H9 (cell line): ENCODE measurements around the gene TLE5. TPM values are rescaled to one million over a fixed set of nuclear protein-coding genes. Genes with fewer than 3 reads are reported as not detected.

Experiments used
- DNase-seq: peaks from one replicate; pipeline ENCODE4 v3.0.0-alpha.2; 2017
- H2AFZ ChIP-seq: one replicate; pipeline ENCODE4 v1.6.1; 2013; ENCODE audit warnings: mild to moderate bottlenecking, low read length, control low read depth, moderate library complexity
- H2AK5ac ChIP-seq: 2 replicates; pipeline ENCODE4 v1.6.1; 2013; ENCODE audit warnings: low read length, control low read depth, mixed read lengths; ENCODE audit not compliant: insufficient read length
- H2BK120ac ChIP-seq: one replicate; pipeline ENCODE4 v1.6.1; 2013; ENCODE audit warnings: low read depth, mild to moderate bottlenecking, low read length, control low read depth, inconsistent platforms; ENCODE audit not compliant: poor library complexity, severe bottlenecking
- H2BK12ac ChIP-seq: 2 replicates; pipeline ENCODE4 v1.6.1; 2013; ENCODE audit warnings: low read length, control low read depth, mixed read lengths, low read depth; ENCODE audit not compliant: insufficient read length
- H2BK15ac ChIP-seq: 2 replicates; pipeline ENCODE4 v1.6.1; 2013; ENCODE audit warnings: low read depth, low read length, control low read depth
- H2BK20ac ChIP-seq: one replicate; pipeline ENCODE4 v1.6.1; 2013; ENCODE audit warnings: low read depth, mild to moderate bottlenecking, low read length, control low read depth, inconsistent platforms; ENCODE audit not compliant: poor library complexity, severe bottlenecking
- H2BK5ac ChIP-seq: 2 replicates; pipeline ENCODE4 v1.6.1; 2013; ENCODE audit warnings: low read length, control low read depth, mixed read lengths; ENCODE audit not compliant: insufficient read length
- H3K14ac ChIP-seq: 2 replicates; pipeline ENCODE4 v1.6.1; 2013; ENCODE audit warnings: low read length, control low read depth; ENCODE audit not compliant: insufficient read depth
- H3K18ac ChIP-seq: 2 replicates; pipeline ENCODE4 v1.6.1; 2013; ENCODE audit warnings: low read depth, mild to moderate bottlenecking, mixed read lengths, low read length, control low read depth; ENCODE audit not compliant: insufficient read length
- H3K23ac ChIP-seq: 2 replicates; pipeline ENCODE4 v1.6.1; 2013; ENCODE audit warnings: low read length, control low read depth, mixed read lengths, low read depth; ENCODE audit not compliant: insufficient read length
- H3K23me2 ChIP-seq: 2 replicates; pipeline ENCODE4 v1.6.1; 2013; ENCODE audit warnings: low read depth, mild to moderate bottlenecking, mixed read lengths, low read length, control low read depth; ENCODE audit not compliant: insufficient read length, poor library complexity, severe bottlenecking
- H3K27ac ChIP-seq: 2 replicates; pipeline ENCODE4 v1.5.1; 2013; ENCODE audit warnings: low read length, control low read depth, mixed read lengths, low read depth; ENCODE audit not compliant: insufficient read length
- H3K27me3 ChIP-seq: 2 replicates; pipeline ENCODE4 v1.6.1; 2013; ENCODE audit warnings: low read length, control low read depth, inconsistent platforms; ENCODE audit not compliant: insufficient read depth
- H3K4ac ChIP-seq: 2 replicates; pipeline ENCODE4 v1.6.1; 2013; ENCODE audit warnings: low read depth, mild to moderate bottlenecking, control low read depth, inconsistent platforms, low read length, moderate library complexity
- H3K4me1 ChIP-seq: 2 replicates; pipeline ENCODE4 v1.6.1; 2013; ENCODE audit warnings: low read length, control low read depth, inconsistent platforms; ENCODE audit not compliant: insufficient read depth
- H3K4me2 ChIP-seq: 2 replicates; pipeline ENCODE4 v1.6.1; 2013; ENCODE audit warnings: low read length, control low read depth, mixed read lengths; ENCODE audit not compliant: insufficient read length, insufficient read depth
- H3K56ac ChIP-seq: 2 replicates; pipeline ENCODE4 v1.6.1; 2013; ENCODE audit warnings: low read depth, mild to moderate bottlenecking, mixed read lengths, low read length, control low read depth; ENCODE audit not compliant: insufficient read length
- H3K79me1 ChIP-seq: 2 replicates; pipeline ENCODE4 v1.6.1; 2013; ENCODE audit warnings: low read depth, mild to moderate bottlenecking, moderate library complexity, low read length, control low read depth, inconsistent platforms; ENCODE audit not compliant: insufficient read depth, poor library complexity, severe bottlenecking
- H3K79me2 ChIP-seq: 2 replicates; pipeline ENCODE4 v1.6.1; 2013; ENCODE audit warnings: low read length, control low read depth, inconsistent platforms; ENCODE audit not compliant: insufficient read depth
- H3K9ac ChIP-seq: 2 replicates; pipeline ENCODE4 v1.6.1; 2013; ENCODE audit warnings: low read length, control low read depth, mixed read lengths; ENCODE audit not compliant: insufficient read length; ENCODE audit errors: extremely low read depth
- H3K9me3 ChIP-seq: one replicate; pipeline ENCODE4 v1.6.1; 2013; ENCODE audit warnings: low read depth, low read length, inconsistent platforms; ENCODE audit not compliant: control insufficient read depth
- H3T11ph ChIP-seq: one replicate; pipeline ENCODE4 v1.6.1; 2013; ENCODE audit warnings: mild to moderate bottlenecking, low read length, control low read depth, inconsistent platforms
- H4K20me1 ChIP-seq: one replicate; pipeline ENCODE4 v1.6.1; 2013; ENCODE audit not compliant: control insufficient read depth, insufficient read length, insufficient read depth
- H4K5ac ChIP-seq: 2 replicates; pipeline ENCODE4 v1.6.1; 2013; ENCODE audit warnings: low read depth, mild to moderate bottlenecking, mixed read lengths, low read length, control low read depth; ENCODE audit not compliant: insufficient read length
- H4K8ac ChIP-seq: replicated peaks from 2 replicates; pipeline ENCODE4 v1.6.1; 2013; ENCODE audit warnings: low read length, control low read depth, mixed read lengths, low read depth; ENCODE audit not compliant: insufficient read length
- H4K91ac ChIP-seq: 2 replicates; pipeline ENCODE4 v1.6.1; 2013; ENCODE audit warnings: low read depth, mild to moderate bottlenecking, moderate library complexity, mixed read lengths, low read length, control low read depth; ENCODE audit not compliant: insufficient read length
- H3K27ac Mint-ChIP-seq, 3 experiments: 2 replicates in 2 of 3; 3 replicates in 1 of 3; pipeline ENCODE4 v1.8.0; 2020 to 2021; ENCODE audit warnings: mixed read lengths in 3 of 3, mild to moderate bottlenecking in 1 of 3, moderate library complexity in 1 of 3
- H3K27me3 Mint-ChIP-seq: 2 replicates; pipeline ENCODE4 v1.8.0; 2021; ENCODE audit warnings: low read depth, mild to moderate bottlenecking, moderate library complexity, mixed read lengths
- H3K36me3 Mint-ChIP-seq, 3 experiments: 2 replicates in 2 of 3; 3 replicates in 1 of 3; pipeline ENCODE4 v1.8.0; 2020 to 2021; ENCODE audit warnings: low read depth in 3 of 3, mixed read lengths in 3 of 3; ENCODE audit not compliant: insufficient read depth in 1 of 3
- H3K4me1 Mint-ChIP-seq, 2 experiments: 2 replicates each; pipeline ENCODE4 v1.8.0; 2020; ENCODE audit warnings: mixed read lengths in 2 of 2
- H3K4me3 Mint-ChIP-seq, 2 experiments: 2 replicates in 1 of 2; 3 replicates in 1 of 2; pipeline ENCODE4 v1.8.0; 2020 to 2021; ENCODE audit warnings: mild to moderate bottlenecking in 2 of 2, mixed read lengths in 2 of 2, moderate library complexity in 1 of 2
- H3K9me3 Mint-ChIP-seq, 2 experiments: 2 replicates in 1 of 2; 3 replicates in 1 of 2; pipeline ENCODE4 v1.8.0; 2020; ENCODE audit warnings: mild to moderate bottlenecking in 2 of 2, mixed read lengths in 2 of 2, moderate library complexity in 1 of 2
- WGBS: extraction: QIAGEN DNeasy Blood & Tissue Kit; methylation state at CpG from one replicate; pipeline ENCODE4 v1.1.7; 2013; ENCODE audit warnings: missing lambda C conversion rate, low lambda C conversion rate, mixed read lengths; ENCODE audit not compliant: insufficient read length; ENCODE audit errors: extremely low coverage; 5-methylcytosine and 5-hydroxymethylcytosine counted together
- total RNA-seq: library from RNA; stranded (reverse); gene quantifications from 2 replicates; pipeline ENCODE4 v1.2.1, GENCODE V29; 2021
- TF ChIP-seq, protein P1 (sequence below): fragments of 200-600 bp; sonication (generic); conservative IDR thresholded peaks from 3 replicates; pipeline ENCODE4 v1.8.0; 2021; ENCODE audit warnings: antibody characterized with exemption, mild to moderate bottlenecking

Gene TLE5
- total RNA-seq, 1 experiment from 2014 or later, result 221 TPM

DNA sequence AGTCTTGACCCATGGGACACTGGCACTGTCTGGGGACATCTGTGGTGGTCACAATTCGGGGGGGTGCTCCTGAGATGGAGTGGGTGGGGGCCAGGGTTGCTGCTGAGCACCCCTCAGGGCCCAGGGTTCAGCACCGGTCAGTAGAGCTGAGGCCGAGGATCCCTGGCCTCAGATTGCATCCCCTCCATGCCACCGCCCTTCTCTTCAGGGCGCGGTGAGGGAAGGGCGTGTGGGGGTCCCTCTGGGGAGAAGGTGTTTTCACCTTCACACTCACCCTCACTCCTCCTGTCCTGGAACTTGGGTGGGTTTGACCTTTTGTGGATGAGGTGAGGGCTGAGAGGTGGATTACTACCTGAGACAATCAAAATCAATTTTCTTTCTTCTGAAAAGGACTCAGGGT lies 45.4 kb upstream of the TLE5 start:
- no peaks in the 10 kb centered on the region for H3K27me3 ChIP-seq
- Mint-ChIP-seq H3K27ac (peak overlapping the region; percentile 34 to 83 (median 60); a peak in 3 of 7 replicates), H3K4me3 (no peak overlapping the region), H3K4me1 (peaks cover 17 to 24% of the 10 kb centered on the region in 2 experiments), H3K9me3 (no peaks in the 10 kb centered on the region), H3K27me3 (no peaks in the 10 kb centered on the region), H3K36me3 (no peaks in the 10 kb centered on the region; a peak in 3 of 7 replicates)
- H3K56ac ChIP-seq, result no peak overlapping the region
- no peak overlapping the region; the same call in 1 of the 2 replicates for H3K14ac ChIP-seq
- no peak overlapping the region for H3K23ac ChIP-seq
- H3K4me1 ChIP-seq, result no peaks in the 10 kb centered on the region
- TF ChIP-seq, protein P1, sequence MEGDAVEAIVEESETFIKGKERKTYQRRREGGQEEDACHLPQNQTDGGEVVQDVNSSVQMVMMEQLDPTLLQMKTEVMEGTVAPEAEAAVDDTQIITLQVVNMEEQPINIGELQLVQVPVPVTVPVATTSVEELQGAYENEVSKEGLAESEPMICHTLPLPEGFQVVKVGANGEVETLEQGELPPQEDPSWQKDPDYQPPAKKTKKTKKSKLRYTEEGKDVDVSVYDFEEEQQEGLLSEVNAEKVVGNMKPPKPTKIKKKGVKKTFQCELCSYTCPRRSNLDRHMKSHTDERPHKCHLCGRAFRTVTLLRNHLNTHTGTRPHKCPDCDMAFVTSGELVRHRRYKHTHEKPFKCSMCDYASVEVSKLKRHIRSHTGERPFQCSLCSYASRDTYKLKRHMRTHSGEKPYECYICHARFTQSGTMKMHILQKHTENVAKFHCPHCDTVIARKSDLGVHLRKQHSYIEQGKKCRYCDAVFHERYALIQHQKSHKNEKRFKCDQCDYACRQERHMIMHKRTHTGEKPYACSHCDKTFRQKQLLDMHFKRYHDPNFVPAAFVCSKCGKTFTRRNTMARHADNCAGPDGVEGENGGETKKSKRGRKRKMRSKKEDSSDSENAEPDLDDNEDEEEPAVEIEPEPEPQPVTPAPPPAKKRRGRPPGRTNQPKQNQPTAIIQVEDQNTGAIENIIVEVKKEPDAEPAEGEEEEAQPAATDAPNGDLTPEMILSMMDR, result no peak
- no peak overlapping the region for H2BK120ac ChIP-seq
- H3K79me2 ChIP-seq, result peaks cover 6% of the 10 kb centered on the region; the same call in 1 of the 2 replicates
- H4K91ac ChIP-seq, result peak overlapping the region; percentile 14
- peaks cover 2% of the 10 kb centered on the region for H3K79me1 ChIP-seq
- H2BK15ac ChIP-seq, result no peak overlapping the region
- DNase-seq, result no peak
- no peak overlapping the region for H3K27ac ChIP-seq
- no peak overlapping the region for H3K9ac ChIP-seq
- no peak overlapping the region for H3K18ac ChIP-seq
- no peak overlapping the region for H2AK5ac ChIP-seq
- H3K4ac ChIP-seq, result no peak overlapping the region
- H2AFZ ChIP-seq, result no peak overlapping the region
- H4K5ac ChIP-seq, result no peak overlapping the region
- no peak overlapping the region for H2BK12ac ChIP-seq
- H4K8ac ChIP-seq, result no peak overlapping the region
- peaks cover 2% of the 10 kb centered on the region for H4K20me1 ChIP-seq
- no peak overlapping the region for H3T11ph ChIP-seq
- H2BK5ac ChIP-seq, result no peak overlapping the region
- no peak overlapping the region for H3K4me2 ChIP-seq
- H3K23me2 ChIP-seq, result no peaks in the 10 kb centered on the region
- no peaks in the 10 kb centered on the region for H3K9me3 ChIP-seq
- WGBS, result no CpG with 5 or more reads among the region's 7 CpGs
- H2BK20ac ChIP-seq, result no peak overlapping the region
